EH (cell line): ENCODE data around the gene MARCHF4.
"Not testable (repeated sequence)": the region's sequence is repeated elsewhere in the genome, so short reads cannot be mapped to it uniquely, and the experiment has no call there.

Experiments used
- DNase-seq: peaks from one replicate; pipeline ENCODE4 v3.0.0-alpha.2; 2015; ENCODE audit warnings: low read depth

Gene MARCHF4

GRCh38 chr2:216392018-216392562 is 19.8 kb upstream of the MARCHF4 start:
- DNase-seq, result no peak

GRCh38 chr2:216391401-216391800 is 19.1 kb upstream of the MARCHF4 start:
- peak; percentile 57 for DNase-seq

- peak; percentile 46 for DNase-seq
These were observed 17.3 kb upstream of the MARCHF4 start for GRCh38 chr2:216389570-216389969.

- DNase-seq, result no peak
These were observed 16.0 kb upstream of the MARCHF4 start for GRCh38 chr2:216388046-216388884.

GRCh38 chr2:216387262-216387661 is 15.0 kb upstream of the MARCHF4 start:
- DNase-seq, result no peak

GRCh38 chr2:216385478-216385877 is 13.2 kb upstream of the MARCHF4 start:
- DNase-seq, result no peak

GRCh38 chr2:216384409-216384808 is 12.1 kb upstream of the MARCHF4 start:
- DNase-seq, result not testable (repeated sequence)

GRCh38 chr2:216379977-216380376 is 7.7 kb upstream of the MARCHF4 start:
- no peak for DNase-seq

- DNase-seq, result no peak
These were observed 3.0 kb upstream of the MARCHF4 start for GRCh38 chr2:216375286-216375685.

GRCh38 chr2:216373896-216374295 is 1.6 kb upstream of the MARCHF4 start:
- no peak for DNase-seq

GRCh38 chr2:216372761-216373291 is 543 bp upstream of the MARCHF4 start:
- peak; percentile 95 for DNase-seq

- DNase-seq, result peak; percentile 52
These were observed 1.1 kb downstream of the MARCHF4 start for GRCh38 chr2:216370961-216371712.

- DNase-seq, result no peak
These were observed 2.5 kb downstream of the MARCHF4 start for GRCh38 chr2:216369821-216370220.

GRCh38 chr2:216366777-216367471 is 5.4 kb downstream of the MARCHF4 start:
- peak; percentile 50 for DNase-seq

- DNase-seq, result no peak
These were observed 6.8 kb downstream of the MARCHF4 start for GRCh38 chr2:216365518-216365917.

- DNase-seq, result no peak
These were observed 9.1 kb downstream of the MARCHF4 start for GRCh38 chr2:216363221-216363620.

GRCh38 chr2:216362730-216363129 is 9.6 kb downstream of the MARCHF4 start:
- DNase-seq, result peak; percentile 90

GRCh38 chr2:216355711-216356110 is 16.6 kb downstream of the MARCHF4 start:
- no peak for DNase-seq

GRCh38 chr2:216354306-216354705 is 18.0 kb downstream of the MARCHF4 start:
- DNase-seq, result no peak

GRCh38 chr2:216352653-216353270 is 19.5 kb downstream of the MARCHF4 start:
- DNase-seq, result no peak

GRCh38 chr2:216351172-216351925 is 20.9 kb downstream of the MARCHF4 start:
- DNase-seq, result no peak
